GM18873 (cell line): Measurements from ENCODE around the gene COL4A3.
"Not testable (repeated sequence)": the region's sequence is repeated elsewhere in the genome, so short reads cannot be mapped to it uniquely, and the experiment has no call there.

Source experiments
- ATAC-seq: cut with Tn5 transposase; IDR thresholded peaks from one replicate; pipeline ENCODE4 v1.9.1; 2021; ENCODE audit warnings: mild to moderate bottlenecking, moderate library complexity, moderate number of reproducible peaks; ENCODE audit not compliant: unreplicated experiment, low FRiP score

Gene COL4A3

DNA sequence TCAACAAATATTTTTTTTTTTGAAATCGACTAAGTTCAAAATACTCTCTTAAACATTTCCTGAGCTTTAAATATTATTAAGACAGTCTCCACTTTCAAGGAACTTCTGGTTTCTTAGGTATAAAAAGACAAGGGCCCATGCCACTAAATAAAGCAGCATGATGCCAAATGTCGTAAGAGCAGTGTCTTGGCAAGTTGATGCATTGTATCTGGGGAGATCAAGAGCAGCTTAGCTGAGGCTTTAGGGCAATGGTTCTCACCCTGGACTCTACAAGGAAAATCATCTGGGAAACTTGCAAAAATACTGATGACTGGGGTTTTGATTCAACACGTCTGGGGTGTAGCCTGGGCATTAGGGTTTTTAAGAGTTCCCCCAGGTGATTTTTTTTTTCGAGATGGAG is 41.3 kb downstream of the COL4A3 start:
- no peak for ATAC-seq

DNA sequence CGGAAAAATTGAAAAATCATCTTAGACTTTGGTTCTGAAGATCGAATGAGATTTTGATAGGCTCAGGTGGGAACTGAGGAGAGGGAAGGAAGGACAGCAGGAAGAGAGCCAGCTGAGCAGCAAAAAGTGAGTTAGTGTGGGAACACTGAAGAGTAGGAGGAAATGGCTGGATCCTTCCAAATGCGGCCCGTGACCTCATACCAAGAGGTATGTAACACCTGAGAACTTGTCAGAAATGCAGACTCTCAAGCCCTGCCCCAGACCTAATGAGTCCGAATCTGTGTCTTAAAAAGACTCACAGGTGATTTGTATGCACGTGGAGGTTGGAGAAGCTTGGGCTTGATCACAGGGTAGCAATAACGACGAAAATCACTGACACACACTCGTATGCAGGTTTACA is 42.0 kb downstream of the COL4A3 start:
- no peak for ATAC-seq

DNA sequence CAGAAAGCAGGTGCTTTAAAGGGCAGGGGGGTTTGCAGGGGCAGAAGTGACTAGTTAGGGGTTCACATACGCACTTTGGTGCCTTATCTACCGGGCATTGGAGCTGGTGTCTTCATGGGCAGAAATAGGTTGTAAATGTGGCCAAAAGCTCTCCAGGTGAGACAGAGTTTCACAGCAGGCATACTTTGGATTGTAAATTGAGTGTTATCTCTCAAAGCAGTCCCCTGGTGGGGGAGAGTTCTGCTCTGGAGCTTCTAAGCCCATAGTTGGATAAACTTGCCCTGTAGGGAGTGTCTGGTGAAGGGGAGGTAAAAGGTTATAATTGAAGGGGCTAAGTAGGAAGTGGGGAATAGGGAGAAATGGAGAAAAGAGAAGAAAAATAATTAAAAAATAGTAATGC is 43.1 kb downstream of the COL4A3 start:
- ATAC-seq, result no peak

DNA sequence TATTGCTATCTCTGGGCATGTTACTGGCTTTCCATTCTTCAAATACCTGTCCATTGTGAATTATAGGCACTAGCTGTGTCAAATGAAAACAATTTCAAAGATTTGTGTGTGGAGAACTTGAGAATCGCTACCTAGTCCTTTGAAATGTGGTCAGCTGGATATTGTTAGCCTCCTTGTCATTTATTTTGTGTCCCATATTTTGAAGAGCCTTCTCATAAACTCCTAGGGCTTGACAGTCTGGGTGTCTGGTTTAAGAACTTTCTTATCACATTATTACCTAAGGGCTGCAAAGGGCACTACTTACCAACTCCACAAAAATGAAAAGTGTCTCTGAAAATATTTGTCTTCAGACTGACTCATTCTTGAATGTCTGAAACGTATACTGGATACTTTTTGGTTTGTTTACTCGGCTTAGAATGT is 50.2 kb downstream of the COL4A3 start:
- no peak for ATAC-seq

DNA sequence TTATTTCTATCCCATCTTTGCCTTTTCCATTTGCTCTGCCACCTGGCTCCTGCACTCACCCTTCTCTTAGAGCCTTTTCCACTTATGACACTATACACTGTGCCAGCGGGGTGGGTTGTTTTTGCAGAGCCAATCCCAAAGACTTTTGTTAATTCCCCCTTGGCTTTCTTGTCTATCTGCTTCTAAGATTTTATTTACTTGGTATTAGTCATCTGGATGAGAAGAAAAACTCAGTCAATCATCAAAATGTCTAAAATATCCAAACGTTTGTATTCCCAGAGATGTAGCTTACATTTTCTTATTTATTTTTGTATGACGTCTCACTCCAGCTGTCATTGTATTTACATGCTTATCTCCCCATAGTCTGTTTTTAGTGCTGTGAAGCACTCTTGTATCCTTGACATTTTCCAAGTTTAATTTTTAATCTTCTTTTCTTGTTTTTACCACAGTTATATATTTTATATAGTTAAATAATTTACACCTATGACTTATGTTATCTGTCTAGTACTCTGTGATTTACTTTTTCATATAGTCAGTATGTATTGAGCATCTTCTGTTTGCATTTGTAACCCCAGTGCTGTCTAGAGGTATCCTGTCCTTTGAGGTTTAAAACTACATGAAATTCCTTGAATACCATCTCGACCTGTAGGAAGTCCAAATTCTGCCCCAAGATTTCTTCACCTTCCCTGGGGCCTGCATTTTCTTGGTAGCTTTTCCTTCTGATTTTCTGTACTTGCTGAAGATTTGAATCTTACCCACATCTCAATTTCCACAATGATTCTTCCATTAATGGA is 55.1 kb downstream of the COL4A3 start:
- no peak for ATAC-seq

DNA sequence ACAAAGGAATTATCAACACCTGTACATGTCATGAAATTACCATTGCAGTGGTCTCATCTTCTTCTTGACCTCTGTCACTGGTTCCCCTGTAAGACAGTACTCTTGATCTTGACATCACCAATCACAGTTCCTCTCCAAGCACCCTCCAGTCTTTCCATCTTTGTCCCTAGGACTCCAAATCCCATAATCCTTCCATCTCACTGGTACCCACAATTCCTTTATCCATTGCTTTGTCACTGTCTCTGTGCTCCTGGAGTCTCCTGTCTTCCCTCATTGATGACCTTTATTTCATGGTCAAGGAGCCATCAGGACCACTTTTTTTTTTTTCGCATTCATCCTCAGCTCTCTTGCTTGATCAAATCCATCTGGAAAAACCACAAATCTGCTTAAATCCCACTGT is 56.7 kb downstream of the COL4A3 start:
- no peak for ATAC-seq

DNA sequence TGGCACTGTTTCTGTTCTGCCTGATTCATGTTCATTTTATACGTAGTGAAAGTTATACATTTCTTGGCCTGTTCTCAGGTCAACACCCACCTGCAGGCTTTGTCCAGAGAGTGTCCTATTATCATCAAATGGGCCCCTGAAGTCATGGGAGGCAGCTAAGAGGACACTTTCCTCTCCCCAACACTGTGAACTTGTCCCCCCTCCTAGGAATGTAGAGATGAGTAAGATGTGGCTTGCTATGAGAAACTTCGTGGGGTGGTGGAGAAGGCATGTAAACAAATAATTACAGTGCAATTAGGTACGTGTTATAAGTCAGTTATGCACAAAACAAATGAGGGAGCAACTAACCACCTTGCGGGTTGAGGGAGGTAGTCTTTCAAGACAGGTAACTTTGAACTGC is 57.9 kb downstream of the COL4A3 start:
- no peak for ATAC-seq

DNA sequence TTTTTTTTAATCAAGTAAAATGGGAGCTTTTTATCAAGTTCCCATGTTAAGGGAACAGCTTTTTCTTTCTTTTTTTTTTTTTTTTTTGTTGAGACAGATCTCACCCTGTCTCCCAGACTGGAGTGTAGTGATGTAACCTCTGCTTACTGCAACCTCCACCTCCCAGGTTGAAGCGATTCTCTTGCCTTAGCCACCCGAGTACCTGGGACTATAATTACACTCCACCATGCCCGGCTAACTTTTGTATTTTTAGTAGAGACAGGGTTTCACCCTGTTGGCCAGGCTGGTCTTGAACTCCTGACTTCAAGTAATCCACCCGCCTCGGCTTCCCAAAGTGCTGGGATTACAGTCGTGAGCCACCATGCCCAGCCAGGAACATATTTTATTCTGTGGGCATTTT is 61.2 kb downstream of the COL4A3 start:
- not testable (repeated sequence) for ATAC-seq

DNA sequence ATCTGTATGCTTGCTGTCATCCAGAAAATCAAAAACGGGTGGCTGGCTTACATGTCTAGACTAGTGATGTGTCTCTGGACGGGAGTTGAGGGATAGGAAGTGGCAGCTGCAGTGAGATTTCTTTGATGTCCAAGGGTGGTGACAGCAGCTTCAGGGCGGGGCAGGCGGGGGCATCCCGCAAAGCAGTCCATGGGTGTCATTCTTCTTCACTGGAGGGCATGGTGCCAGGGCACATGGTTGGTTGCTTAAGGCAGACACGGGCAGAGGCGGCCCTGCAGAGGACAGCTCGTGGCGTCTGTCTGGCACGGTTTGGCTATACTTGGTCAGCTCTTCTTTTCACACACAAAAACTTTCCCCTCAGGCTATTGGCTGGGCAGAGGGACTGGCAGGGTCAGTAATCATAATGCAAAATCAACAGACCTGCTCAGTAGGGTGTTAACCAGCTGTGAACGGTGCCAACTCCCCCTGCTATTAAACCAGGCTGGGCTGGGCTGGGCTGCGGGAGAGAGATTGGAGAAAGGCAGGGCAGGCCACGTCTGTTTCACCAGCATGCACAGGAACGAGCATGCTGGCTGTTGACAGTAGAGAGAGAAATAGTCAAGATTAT is 63.7 kb downstream of the COL4A3 start:
- ATAC-seq, result no peak

DNA sequence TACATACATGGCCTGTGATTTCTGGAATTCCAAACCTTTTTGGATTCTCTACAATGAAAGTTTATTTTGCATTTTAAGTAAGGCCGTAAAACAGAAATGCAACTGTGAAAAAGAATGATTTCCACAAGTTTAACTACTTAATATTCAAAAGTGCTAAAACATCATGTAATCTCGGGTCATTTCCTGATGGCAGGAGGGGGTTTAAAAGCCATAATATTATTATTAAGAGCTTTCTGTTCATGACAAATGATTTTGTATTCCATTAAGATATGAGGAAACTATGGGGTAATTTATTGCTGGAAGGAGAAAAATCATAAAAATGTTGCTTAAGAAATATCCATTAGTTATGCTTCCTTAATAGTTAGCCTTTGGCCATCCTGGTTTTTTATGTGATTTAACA is 65.7 kb downstream of the COL4A3 start:
- ATAC-seq, result no peak

DNA sequence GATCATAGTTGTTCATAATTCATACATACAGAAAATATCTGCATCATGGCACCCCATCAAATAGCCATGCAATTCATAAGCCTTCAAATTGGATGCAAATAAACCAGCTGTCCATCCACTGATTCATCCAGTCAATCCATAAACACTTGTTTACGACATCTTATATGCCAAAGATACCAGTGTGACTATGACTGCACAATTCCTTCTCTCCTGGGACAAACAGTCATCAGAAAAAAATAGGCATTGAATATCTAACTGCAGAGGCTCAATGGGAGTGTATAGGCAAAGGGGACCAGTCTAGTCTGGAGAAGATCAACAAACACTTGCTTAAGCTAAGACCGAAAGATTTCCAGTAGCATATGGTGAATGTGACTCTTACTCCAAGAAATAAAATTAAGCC is 70.0 kb downstream of the COL4A3 start:
- ATAC-seq, result no peak

DNA sequence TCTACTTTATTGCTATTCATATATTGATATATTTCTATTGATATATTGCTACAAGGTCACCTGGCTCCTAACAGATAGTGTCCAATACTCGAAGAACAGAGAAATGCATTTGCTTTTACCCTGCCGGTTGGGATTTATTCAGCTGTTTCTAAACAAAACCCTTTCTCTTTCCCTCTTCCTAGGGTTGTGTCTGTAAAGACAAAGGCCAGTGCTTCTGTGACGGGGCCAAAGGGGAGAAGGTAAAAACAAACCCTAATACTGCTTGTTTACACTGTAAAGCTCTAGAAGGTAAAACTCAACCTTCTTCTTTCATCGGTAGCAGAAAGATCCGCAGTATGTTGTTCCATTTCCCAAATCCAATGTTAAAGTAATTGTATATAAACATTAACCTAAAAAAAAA is 73.4 kb downstream of the COL4A3 start:
- no peak for ATAC-seq

DNA sequence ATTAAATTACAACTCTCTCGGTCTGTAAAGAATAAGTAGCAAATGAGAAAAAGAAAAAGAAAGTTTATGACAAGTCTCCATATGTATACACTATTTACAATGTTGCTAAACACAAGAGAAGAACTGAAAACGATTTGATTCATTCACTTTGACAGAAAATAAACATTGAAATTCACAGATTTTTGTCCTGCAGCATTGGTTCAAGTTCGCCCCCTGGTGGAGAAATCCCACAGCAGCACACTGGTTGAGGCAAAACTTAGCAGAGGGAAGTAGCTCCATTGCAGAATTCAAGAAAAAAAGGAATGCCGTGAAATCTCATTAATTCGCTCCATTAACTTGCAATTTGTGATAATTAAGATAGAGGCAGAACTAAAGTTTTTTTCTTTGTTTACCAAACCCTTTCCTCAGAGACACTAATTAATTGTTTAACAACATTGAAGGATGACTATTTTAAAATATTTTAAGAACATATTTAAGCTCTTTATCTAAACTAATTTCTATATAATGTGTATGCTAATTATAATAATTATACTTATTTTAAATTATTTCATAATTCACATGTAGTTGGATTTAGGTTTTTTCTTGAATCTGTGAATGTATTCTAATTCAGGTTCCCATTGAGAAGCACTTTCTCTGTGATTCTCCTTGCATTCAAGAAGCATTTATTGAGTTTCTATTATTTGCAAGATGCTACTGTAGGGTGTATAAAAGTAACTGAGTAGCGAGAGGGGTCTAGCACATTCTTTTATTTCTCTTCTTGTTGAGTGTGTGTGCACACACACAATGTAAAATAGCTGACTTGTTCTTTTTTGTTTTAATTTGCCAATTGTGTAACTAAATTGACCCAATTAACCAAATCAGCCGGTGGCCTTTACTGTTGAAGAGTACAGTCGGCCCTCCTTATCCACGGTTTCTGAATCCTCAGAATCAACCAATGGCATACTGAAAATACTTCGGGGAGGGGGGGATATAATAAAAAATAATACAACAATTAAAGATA is 74.1 kb downstream of the COL4A3 start:
- no peak for ATAC-seq

DNA sequence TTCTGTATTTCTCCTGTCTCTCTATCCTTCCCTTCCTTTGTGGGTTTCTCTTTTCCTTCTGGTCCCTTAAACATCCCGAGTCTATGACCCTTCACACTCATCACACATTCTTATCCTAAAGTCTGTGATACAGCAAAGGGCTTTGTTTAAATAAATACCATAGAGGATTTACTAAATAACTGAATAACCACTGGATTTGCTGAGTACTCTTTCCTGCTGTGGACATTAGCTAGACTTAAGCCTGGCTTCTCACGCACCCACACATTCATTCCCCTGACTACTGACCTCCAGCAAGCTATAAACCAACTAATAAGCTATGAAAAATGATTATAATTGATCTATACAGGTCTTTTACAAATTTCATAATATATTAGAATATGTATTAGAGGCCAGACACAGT is 76.6 kb downstream of the COL4A3 start:
- ATAC-seq, result no peak

DNA sequence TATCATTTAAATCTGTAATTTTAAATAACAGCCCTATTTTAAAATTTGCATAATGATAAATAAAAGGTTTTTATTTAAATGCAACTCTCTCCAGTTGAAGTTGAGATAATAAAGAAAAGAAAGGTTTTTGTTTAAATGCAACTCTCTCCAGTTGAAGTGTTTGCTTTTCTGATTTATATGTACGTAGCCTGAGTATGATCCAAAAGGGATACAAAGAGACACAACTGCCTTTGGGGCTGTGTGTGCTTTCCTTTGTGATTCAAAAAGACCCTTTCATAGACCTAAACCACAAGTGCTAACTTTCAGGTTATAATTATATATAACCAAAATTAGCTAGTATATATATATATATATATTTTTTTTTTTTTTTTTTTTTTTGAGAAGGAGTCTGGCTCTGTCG is 84.5 kb downstream of the COL4A3 start:
- no peak for ATAC-seq

DNA sequence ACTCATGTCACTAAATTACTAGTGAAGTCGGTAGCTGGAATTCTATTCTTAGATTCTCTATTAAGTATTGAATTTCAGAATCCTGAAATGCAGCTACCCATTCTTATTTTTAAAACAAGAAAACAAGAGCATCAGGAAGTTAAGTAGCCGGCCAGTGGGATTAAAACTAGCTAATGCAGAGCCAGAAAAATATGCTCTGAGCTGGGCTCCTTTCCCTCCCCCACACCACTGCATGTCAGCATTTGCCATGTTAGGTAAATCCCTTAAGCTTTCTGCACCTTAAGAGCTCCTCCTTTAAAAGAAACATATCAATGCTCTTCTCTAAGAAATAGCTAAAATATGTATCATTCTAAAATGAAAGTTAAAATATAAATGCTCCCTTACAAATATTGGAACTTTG is 88.4 kb downstream of the COL4A3 start:
- no peak for ATAC-seq

DNA sequence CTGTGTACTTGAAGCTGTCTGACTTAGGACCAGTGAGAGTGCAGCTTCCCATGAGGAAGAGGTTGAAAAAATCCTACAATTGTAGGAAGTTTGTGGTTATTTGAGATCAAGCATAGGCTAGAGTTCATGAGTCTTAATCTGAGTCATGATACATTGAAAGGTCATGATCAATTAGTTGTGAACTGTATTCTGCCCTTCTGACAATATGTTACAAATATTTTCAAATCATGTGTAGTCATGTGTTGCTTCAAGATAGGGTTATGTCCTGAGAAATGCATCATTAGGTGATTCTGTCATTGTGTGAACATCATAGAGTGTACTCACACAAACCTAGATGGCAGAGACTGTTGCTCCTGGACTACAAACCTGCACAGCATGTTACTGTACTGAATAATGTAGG is 92.2 kb downstream of the COL4A3 start:
- no peak for ATAC-seq

DNA sequence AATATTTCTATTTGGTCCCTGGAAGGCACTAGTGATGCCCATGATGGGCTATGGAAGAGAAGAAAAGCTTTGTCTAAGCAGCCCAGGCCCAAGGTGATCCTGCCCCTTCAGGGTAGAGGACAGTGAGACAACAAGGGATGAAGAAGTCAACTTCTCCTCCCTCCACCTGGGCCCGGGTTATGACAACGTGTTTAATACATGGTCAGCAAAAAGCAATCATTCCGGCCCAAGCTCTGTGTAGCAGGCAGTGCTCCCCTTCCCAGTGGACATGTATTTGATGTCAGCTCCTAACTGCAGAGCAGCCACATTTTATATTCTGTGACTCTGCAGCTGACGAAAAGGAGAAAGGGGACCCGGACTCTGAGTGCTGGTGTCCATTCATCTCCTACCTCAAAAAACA is 93.4 kb downstream of the COL4A3 start:
- no peak for ATAC-seq

DNA sequence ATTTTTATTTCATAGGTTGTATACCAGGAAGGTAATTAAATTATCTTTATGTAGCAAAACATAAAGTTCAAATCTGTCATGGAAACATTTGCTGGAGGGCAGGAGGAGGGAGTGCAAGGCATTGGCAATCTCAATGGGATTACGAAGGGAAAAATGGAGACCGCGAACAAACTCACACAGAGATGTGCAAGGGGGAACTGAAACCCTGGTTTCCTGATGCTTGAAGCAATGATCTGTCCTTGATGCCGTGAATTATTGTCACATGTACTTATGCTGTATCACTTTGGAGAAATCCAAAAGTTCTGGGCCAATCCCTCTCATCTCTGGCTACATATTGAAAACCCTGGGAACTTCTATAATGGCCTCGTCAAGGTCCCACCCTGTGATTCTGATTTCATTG is 95.6 kb downstream of the COL4A3 start:
- ATAC-seq, result no peak

DNA sequence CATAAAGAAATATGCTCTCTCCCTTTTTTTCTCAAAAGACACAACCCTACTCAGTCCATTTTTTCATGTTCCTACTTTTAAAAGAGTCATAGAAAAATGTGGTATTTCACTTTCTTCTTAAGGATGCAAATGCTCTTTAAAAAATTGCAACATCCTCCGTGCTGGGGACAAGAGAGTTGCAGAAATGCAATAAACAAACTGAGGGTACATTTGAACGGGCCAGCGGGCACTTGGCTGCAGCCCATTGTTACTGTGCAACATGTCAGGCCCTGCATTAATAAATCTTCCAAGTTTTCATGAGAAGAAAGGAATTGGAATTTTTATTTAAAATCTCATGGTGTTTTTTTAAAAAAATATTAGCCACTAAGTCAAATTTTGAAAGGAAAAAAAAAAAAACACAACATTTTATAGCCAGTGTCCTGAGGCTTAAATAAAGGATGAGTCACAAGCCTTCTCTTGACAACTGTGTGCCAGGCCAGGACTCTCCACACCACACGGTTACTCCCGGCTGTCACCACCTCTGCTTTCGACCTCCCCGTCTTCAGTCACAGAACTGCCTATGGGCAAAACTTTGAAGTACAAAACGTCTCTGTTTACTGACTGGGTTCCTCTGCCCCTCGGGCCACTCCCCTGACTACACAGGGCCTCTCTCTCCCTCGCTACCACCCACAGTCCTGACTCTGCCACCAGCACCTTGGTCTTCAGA is 103.1 kb downstream of the COL4A3 start:
- ATAC-seq, result no peak

DNA sequence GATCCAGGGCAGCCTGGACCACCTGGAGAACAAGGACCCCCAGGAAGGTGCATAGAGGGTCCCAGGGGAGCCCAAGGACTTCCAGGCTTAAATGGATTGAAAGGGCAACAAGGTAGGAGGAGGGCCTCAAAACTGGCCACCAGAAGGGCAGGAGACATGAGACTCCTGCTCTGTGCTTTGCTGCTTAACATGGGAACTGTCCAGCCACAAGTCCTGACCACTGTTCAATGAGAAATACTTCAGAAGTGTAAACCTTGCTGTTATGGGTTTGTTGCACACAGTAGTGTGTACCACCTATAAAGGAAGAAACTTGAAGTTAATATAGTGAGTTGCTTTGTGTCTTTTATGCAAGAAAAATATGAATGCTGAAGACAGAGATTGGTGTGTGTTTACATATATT is 116.5 kb downstream of the COL4A3 start:
- no peak for ATAC-seq
